Mucosa of rectum (tissue), 2 donors: ENCODE results near the gene TRPV5.

Experiments used
- H3K27ac ChIP-seq, 2 donors: one replicate each; pipeline ENCODE4 v1.7.0; 2013; ENCODE audit warnings: inconsistent platforms in 2 of 2, low read depth in 2 of 2, low read length in 2 of 2
- H3K27me3 ChIP-seq, 2 donors: one replicate each; pipeline ENCODE4 v1.7.0; 2013; ENCODE audit warnings: low read length in 2 of 2; ENCODE audit not compliant: control insufficient read depth in 2 of 2, insufficient read depth in 2 of 2
- H3K36me3 ChIP-seq, 2 donors: one replicate each; pipeline ENCODE4 v1.7.0; 2013; ENCODE audit warnings: low read length in 2 of 2; ENCODE audit not compliant: control insufficient read depth in 2 of 2, insufficient read depth in 2 of 2
- H3K4me1 ChIP-seq, 2 donors: one replicate each; pipeline ENCODE4 v1.7.0; 2013; ENCODE audit warnings: low read length in 2 of 2, mild to moderate bottlenecking in 1 of 2; ENCODE audit not compliant: control insufficient read depth in 2 of 2, insufficient read depth in 2 of 2
- H3K4me3 ChIP-seq, 2 donors: one replicate each; pipeline ENCODE4 v1.7.0; 2013; ENCODE audit warnings: low read length in 2 of 2
- H3K9ac ChIP-seq, 2 donors: one replicate each; pipeline ENCODE4 v1.7.0; 2013; ENCODE audit warnings: low read length in 2 of 2, low read depth in 1 of 2, mild to moderate bottlenecking in 1 of 2
- H3K9me3 ChIP-seq, 2 donors: one replicate each; pipeline ENCODE4 v1.7.0; 2013; ENCODE audit warnings: low read length in 2 of 2; ENCODE audit not compliant: control insufficient read depth in 2 of 2
- donor health status: healthy.
- donor health status: Normal muscosa, but diverticular disease.

Gene TRPV5

DNA sequence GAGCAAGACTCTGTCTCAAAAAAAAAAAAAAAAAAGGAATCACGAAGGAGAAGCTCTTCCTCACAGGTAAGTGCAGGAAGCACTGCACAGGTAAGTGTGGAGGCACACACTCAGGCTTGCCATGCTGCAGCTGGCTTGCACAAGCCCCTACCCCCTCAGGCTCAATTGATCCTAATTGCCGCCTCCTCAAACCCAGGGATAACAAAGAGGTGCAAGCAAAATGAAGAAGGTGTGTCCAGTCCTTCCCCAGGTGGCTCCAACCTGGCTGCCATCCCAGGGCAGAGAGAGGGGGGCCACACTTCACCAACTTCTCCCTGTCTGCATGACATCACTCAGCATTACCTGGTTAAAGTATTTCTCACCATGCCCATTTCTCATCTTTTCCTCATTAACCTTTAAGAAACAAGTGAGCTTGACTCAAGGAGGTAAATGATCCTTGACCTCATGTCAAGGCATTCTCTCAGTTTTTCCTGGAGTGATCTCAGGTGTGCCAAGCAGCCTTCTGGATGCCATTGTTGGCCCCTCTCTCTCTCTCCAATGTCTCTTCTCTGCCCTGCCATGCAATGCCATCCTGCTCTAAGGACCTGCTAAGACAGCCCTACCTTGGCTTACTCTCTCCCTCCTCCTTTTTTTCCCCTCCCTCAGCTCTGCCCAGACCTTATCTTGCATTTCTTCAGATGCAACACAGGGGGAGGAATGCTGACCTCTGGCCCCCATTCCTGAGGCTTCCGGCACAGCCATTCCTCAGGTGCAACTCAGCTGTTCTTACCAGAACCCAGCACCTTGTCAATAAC, 35.0 kb downstream of the TRPV5 start:
- no peaks in the 10 kb centered on the region for H3K27me3 ChIP-seq
- H3K4me3 ChIP-seq: no peak overlapping the region
- H3K9me3 ChIP-seq: no peaks in the 10 kb centered on the region
- no peak overlapping the region for H3K27ac ChIP-seq
- no peak overlapping the region for H3K9ac ChIP-seq
- no peaks in the 10 kb centered on the region for H3K36me3 ChIP-seq
- no peaks in the 10 kb centered on the region for H3K4me1 ChIP-seq

- H3K27me3 ChIP-seq: no peaks in the 10 kb centered on the region
Measured at GRCh38 chr7:142897691-142898090, 35.9 kb downstream of the TRPV5 start.

GRCh38 chr7:142896741-142897379, 36.7 kb downstream of the TRPV5 start:
- Histone ChIP-seq H3K9me3 (no peaks in the 10 kb centered on the region), H3K36me3 (no peaks in the 10 kb centered on the region), H3K27ac (no peak overlapping the region), H3K4me3 (no peak overlapping the region), H3K27me3 (no peaks in the 10 kb centered on the region), H3K9ac (no peak overlapping the region), H3K4me1 (no peaks in the 10 kb centered on the region)

More at GRCh38 chr7:142897691-142898090, 35.9 kb downstream of the TRPV5 start:
- no peaks in the 10 kb centered on the region for H3K9me3 ChIP-seq
- no peak overlapping the region for H3K4me3 ChIP-seq
- no peak overlapping the region for H3K9ac ChIP-seq
- no peaks in the 10 kb centered on the region for H3K4me1 ChIP-seq
- H3K36me3 ChIP-seq: no peaks in the 10 kb centered on the region
- H3K27ac ChIP-seq: no peak overlapping the region

GRCh38 chr7:142896151-142896550, 37.4 kb downstream of the TRPV5 start:
- Histone ChIP-seq H3K4me3 (no peak overlapping the region), H3K36me3 (no peaks in the 10 kb centered on the region), H3K27me3 (no peaks in the 10 kb centered on the region), H3K9me3 (no peaks in the 10 kb centered on the region), H3K27ac (no peak overlapping the region), H3K4me1 (no peaks in the 10 kb centered on the region), H3K9ac (no peak overlapping the region)

- no peaks in the 10 kb centered on the region for H3K36me3 ChIP-seq
Measured at GRCh38 chr7:142894985-142895593, 38.5 kb downstream of the TRPV5 start.

GRCh38 chr7:142894112-142894984, 39.2 kb downstream of the TRPV5 start:
- no peaks in the 10 kb centered on the region for H3K27me3 ChIP-seq
- no peak overlapping the region for H3K9ac ChIP-seq
- H3K36me3 ChIP-seq: no peaks in the 10 kb centered on the region
- H3K4me3 ChIP-seq: no peak overlapping the region
- H3K9me3 ChIP-seq: no peaks in the 10 kb centered on the region
- no peak overlapping the region for H3K27ac ChIP-seq
- H3K4me1 ChIP-seq: no peaks in the 10 kb centered on the region

More at GRCh38 chr7:142894985-142895593, 38.5 kb downstream of the TRPV5 start:
- no peaks in the 10 kb centered on the region for H3K9me3 ChIP-seq
- H3K27me3 ChIP-seq: no peaks in the 10 kb centered on the region
- H3K4me3 ChIP-seq: no peak overlapping the region
- H3K4me1 ChIP-seq: no peaks in the 10 kb centered on the region
- no peak overlapping the region for H3K27ac ChIP-seq
- no peak overlapping the region for H3K9ac ChIP-seq

DNA sequence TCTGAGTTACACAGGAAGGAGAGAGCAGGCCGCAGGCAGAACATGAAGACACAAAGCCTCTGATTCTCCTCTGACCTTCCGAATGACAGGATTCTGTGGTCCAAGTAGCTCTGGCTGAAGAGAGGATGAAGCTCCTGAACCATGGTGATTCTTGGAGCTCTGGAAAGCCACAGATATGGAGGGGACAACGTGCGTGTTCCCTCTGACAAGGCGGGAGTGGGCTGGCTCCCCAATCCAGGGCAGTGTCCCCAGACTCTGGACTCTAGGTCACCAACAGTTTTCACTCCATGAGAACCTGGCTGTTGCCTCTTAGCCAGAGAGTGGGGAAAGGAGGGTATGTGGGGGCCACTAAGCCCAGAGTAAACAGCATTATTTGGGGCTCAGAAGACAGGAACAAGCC, 40.6 kb downstream of the TRPV5 start:
- H3K36me3 ChIP-seq: no peaks in the 10 kb centered on the region
- no peaks in the 10 kb centered on the region for H3K27me3 ChIP-seq
- no peaks in the 10 kb centered on the region for H3K9me3 ChIP-seq
- no peak overlapping the region for H3K27ac ChIP-seq
- no peak overlapping the region for H3K9ac ChIP-seq
- H3K4me3 ChIP-seq: no peak overlapping the region
- H3K4me1 ChIP-seq: no peaks in the 10 kb centered on the region

DNA sequence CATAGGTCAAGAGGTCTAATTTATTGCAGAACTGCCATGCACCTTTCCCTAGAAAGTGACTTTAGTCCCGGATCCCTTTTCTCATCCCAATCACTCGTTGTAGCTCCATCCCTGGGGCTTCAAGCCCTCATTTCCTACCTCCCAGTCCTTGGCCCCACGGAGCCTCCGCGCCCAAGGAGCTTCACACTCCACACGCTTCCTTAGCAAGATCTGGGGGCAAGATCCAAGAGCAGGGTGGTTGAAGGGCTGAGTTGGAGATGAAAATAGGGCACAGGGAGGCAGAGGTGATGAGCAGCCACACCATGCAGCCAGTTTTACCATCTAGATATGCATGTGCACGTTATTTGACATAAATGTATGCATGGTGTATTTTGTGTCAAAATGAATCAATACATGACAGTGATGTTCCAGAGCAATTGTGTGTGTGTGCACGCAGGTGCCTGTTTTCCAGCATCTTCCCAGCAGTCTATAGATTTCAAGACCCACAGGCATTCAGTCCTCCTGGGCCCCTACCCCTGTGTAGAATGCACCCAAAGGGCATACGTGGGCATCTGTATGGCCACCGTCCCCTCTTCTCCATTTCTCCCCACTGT, 42.0 kb downstream of the TRPV5 start:
- no peak overlapping the region for H3K27ac ChIP-seq
- no peaks in the 10 kb centered on the region for H3K9me3 ChIP-seq
- no peaks in the 10 kb centered on the region for H3K27me3 ChIP-seq
- H3K4me3 ChIP-seq: no peak overlapping the region
- no peaks in the 10 kb centered on the region for H3K36me3 ChIP-seq
- no peaks in the 10 kb centered on the region for H3K4me1 ChIP-seq
- H3K9ac ChIP-seq: no peak overlapping the region

- Histone ChIP-seq H3K27me3 (no peaks in the 10 kb centered on the region), H3K9ac (no peak overlapping the region), H3K4me3 (no peak overlapping the region), H3K4me1 (no peaks in the 10 kb centered on the region), H3K9me3 (no peaks in the 10 kb centered on the region), H3K27ac (no peak overlapping the region), H3K36me3 (no peaks in the 10 kb centered on the region)
Measured at GRCh38 chr7:142890874-142891485, 42.6 kb downstream of the TRPV5 start.
